Endothelial cell of umbilical vein (primary cell): ENCODE results near the gene FAM114A1. TPM values are rescaled to one million over a fixed set of nuclear protein-coding genes. Genes with fewer than 3 reads are reported as not detected.

Source experiments
- BruUV-seq: library from RNA; stranded (reverse); fragments of 400-500 nt; replicated peaks from 2 replicates; lab custom pipeline; 2021; lab: Mats Ljungman, UMichigan
- CTCF ChIA-PET: fragments of 300-600, 350-600 bp; sonication (Branson Sonifier 250); formaldehyde crosslinking; loops from one replicate; lab custom pipeline; 2021; ENCODE audit warnings: antibody characterized with exemption, inconsistent platforms; lab: Charles Lee
- POLR2A ChIA-PET: fragments of 300-600, 350-600 bp; sonication (Branson Sonifier 250); formaldehyde crosslinking; loops from one replicate; lab custom pipeline; 2021; ENCODE audit warnings: antibody characterized with exemption, inconsistent platforms; lab: Charles Lee
- DNase-seq: peaks from one replicate; pipeline ENCODE4 v3.0.0-alpha.2; 2011; ENCODE audit warnings: low read depth, low spot score
- FAIRE-seq: peaks from 2 replicates; lab custom pipeline; 2011; peaks lifted over from hg19 to GRCh38; lab: Jason Lieb, UNC
- H2AFZ ChIP-seq: 2 replicates; pipeline ENCODE4 v1.6.0; 2012; ENCODE audit warnings: low read depth, low read length, control low read depth, inconsistent platforms
- H3K27ac ChIP-seq: 2 replicates; pipeline ENCODE4 v1.5.1; 2011; ENCODE audit warnings: low read depth, mild to moderate bottlenecking, control low read depth, low read length, moderate library complexity; ENCODE audit not compliant: insufficient read depth
- H3K27me3 ChIP-seq, 2 experiments: 2 replicates each; pipeline versions ENCODE4 v1.6.0 to v1.6.1; 2011; ENCODE audit warnings: low read length in 2 of 2, mixed read lengths in 1 of 2; ENCODE audit not compliant: control insufficient read depth in 2 of 2, insufficient read depth in 2 of 2
- H3K36me3 ChIP-seq, 2 experiments: 2 replicates in 1 of 2; 3 replicates in 1 of 2; pipeline ENCODE4 v1.5.1; 2011; ENCODE audit warnings: low read length in 2 of 2, mild to moderate bottlenecking in 1 of 2, moderate library complexity in 1 of 2; ENCODE audit not compliant: control insufficient read depth in 2 of 2, insufficient read depth in 2 of 2; ENCODE audit errors: extremely low read depth in 1 of 2
- H3K4me1 ChIP-seq: 3 replicates; pipeline ENCODE4 v1.5.1; 2011; ENCODE audit warnings: mild to moderate bottlenecking, low read length; ENCODE audit not compliant: control insufficient read depth, insufficient read depth; ENCODE audit errors: extremely low read depth
- H3K4me2 ChIP-seq: 2 replicates; pipeline ENCODE4 v1.6.1; 2011; ENCODE audit warnings: low read length, control low read depth, mixed read lengths; ENCODE audit not compliant: insufficient read depth
- H3K4me3 ChIP-seq, 3 experiments: fragments of 200-600 bp in 1 of 3; sonication (generic), shearing (Covaris generic) in 1 of 3; replicated peaks in 1 of 3; 2 replicates each; pipeline ENCODE4 v1.5.1; 2011 to 2016; ENCODE audit warnings: control low read depth in 3 of 3, low read length in 3 of 3, mild to moderate bottlenecking in 2 of 3, inconsistent platforms in 1 of 3, low read depth in 1 of 3, moderate library complexity in 1 of 3; ENCODE audit not compliant: insufficient read depth in 1 of 3
- H3K79me2 ChIP-seq: 2 replicates; pipeline ENCODE4 v1.6.0; 2012; ENCODE audit warnings: low read length, inconsistent platforms; ENCODE audit not compliant: control insufficient read depth, insufficient read depth
- H3K9ac ChIP-seq: replicated peaks from 2 replicates; pipeline ENCODE3; 2011; ENCODE audit warnings: low read length, control low read depth; ENCODE audit not compliant: insufficient read depth; ENCODE audit errors: extremely low read depth
- H3K9me1 ChIP-seq: replicated peaks from 3 replicates; pipeline ENCODE4 v1.6.0; 2011; ENCODE audit warnings: mild to moderate bottlenecking, low read length; ENCODE audit not compliant: control insufficient read depth, insufficient read depth; ENCODE audit errors: extremely low read depth
- H3K9me3 ChIP-seq: replicated peaks from 2 replicates; pipeline ENCODE4 v1.5.1; 2012; ENCODE audit warnings: low read length, inconsistent platforms; ENCODE audit not compliant: control insufficient read depth, insufficient read depth
- H4K20me1 ChIP-seq: replicated peaks from 2 replicates; pipeline ENCODE3; 2011; ENCODE audit warnings: mild to moderate bottlenecking, low read length; ENCODE audit not compliant: control insufficient read depth, insufficient read depth; ENCODE audit errors: extremely low read depth
- EZH2 ChIP-seq: IDR thresholded peaks from 2 replicates; pipeline ENCODE4 v1.6.1; 2012; ENCODE audit warnings: borderline replicate concordance, low read depth, mild to moderate bottlenecking, moderate library complexity, low read length, inconsistent platforms; ENCODE audit not compliant: severe bottlenecking
- FOS ChIP-seq: IDR thresholded peaks from 2 replicates; pipeline ENCODE4 v1.6.1; 2011; ENCODE audit warnings: mild to moderate bottlenecking, low read length, moderate library complexity, borderline replicate concordance; ENCODE audit not compliant: insufficient read depth
- GATA2 ChIP-seq: IDR thresholded peaks from 2 replicates; pipeline ENCODE4 v1.7.0; 2011; ENCODE audit warnings: low read depth, mild to moderate bottlenecking, moderate library complexity, mixed read lengths, low read length; ENCODE audit not compliant: insufficient read length, insufficient read depth
- JUN ChIP-seq: IDR thresholded peaks from 2 replicates; pipeline ENCODE4 v1.6.1; 2011; ENCODE audit warnings: borderline replicate concordance, low read depth; ENCODE audit not compliant: insufficient read length, insufficient read depth
- MYC ChIP-seq: IDR thresholded peaks from one replicate; pipeline ENCODE4 v1.6.1; 2011; ENCODE audit warnings: mild to moderate bottlenecking, low read depth, low read length
- POLR2A ChIP-seq: IDR thresholded peaks from 2 replicates; pipeline ENCODE4 v1.6.1; 2012; ENCODE audit warnings: low read depth, mild to moderate bottlenecking, control low read depth, low read length
- POLR2AphosphoS5 ChIP-seq: IDR thresholded peaks from 2 replicates; pipeline ENCODE4 v1.6.1; 2012; ENCODE audit warnings: low read depth, mild to moderate bottlenecking, control low read depth, low read length, moderate library complexity; ENCODE audit not compliant: insufficient read depth
- dilution Hi-C: fragments of 300-500 bp; cut with MboI; formaldehyde crosslinking; loops from one replicate; pipeline ENCODE4 v1.15.0; 2019; ENCODE audit warnings: low sequenced_read_pairs; ENCODE audit not compliant: extremely low pct_ligation_motif_present
- intact Hi-C: fragments of 100-400 bp; cut with micrococcal nuclease; formaldehyde crosslinking; loops from one replicate; pipeline ENCODE4 v1.10.0; 2022
- polyA plus RNA-seq, 4 experiments: library from polyadenylated mRNA; depleted of rRNA in 3 of 4; stranded (reverse) in 3 of 4; unstranded in 1 of 4; fragments of >200 nt; gene quantifications; 2 replicates each; pipeline versions ENCODE4 v1.2.1 to v1.2.3, GENCODE V29; 2011 to 2012; ENCODE audit warnings: missing spikeins in 1 of 4
- total RNA-seq: library from RNA; stranded (reverse); gene quantifications from 2 replicates; pipeline ENCODE4 v1.2.3, GENCODE V29; 2021
- TF ChIP-seq, protein P1 (sequence below): IDR thresholded peaks from 2 replicates; pipeline ENCODE4 v1.6.1; 2011; ENCODE audit not compliant: insufficient read depth, insufficient read length
- TF ChIP-seq, protein P2 (sequence below), 2 donors: IDR thresholded peaks; 1 replicate in 1 of 2; 2 replicates in 1 of 2; pipeline ENCODE4 v1.5.1; 2011; ENCODE audit warnings: low read length in 2 of 2, mild to moderate bottlenecking in 2 of 2, moderate library complexity in 2 of 2, control low read depth in 1 of 2, inconsistent platforms in 1 of 2, low read depth in 1 of 2; ENCODE audit not compliant: insufficient read depth in 1 of 2; ENCODE audit errors: extremely low read depth in 1 of 2

FAM114A1 gene
- total and polyA plus RNA-seq, 2 donors (not counting 3 experiments of a cell fraction or from before 2014, with no cell fraction given): 99.2 to 118 TPM

DNA sequence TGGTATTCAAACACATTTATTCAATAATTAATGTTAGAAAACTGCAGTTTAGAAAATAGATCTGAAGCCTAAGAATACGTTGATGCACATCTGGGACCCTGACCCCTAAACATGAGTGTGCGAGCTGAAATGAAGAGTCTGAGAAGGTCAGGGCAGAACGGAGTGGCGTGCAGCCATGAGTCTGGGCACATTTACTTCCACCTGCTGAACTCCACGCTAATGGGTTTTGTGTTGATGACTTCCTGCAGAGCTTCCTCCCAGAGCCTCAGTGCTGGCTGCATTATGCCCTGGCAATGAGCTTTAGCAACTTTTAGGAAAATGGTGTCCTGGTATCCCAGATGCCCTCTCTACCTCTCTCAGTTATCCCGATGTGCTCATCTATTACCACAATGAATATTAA, 53.1 kb downstream of the FAM114A1 start:
- no peaks in the 10 kb centered on the region for H4K20me1 ChIP-seq
- no TSS peak for BruUV-seq
- H3K27me3 ChIP-seq: no peaks in the 10 kb centered on the region
- no peak overlapping the region for H3K9ac ChIP-seq
- FAIRE-seq (no peak), DNase-seq (no peak)
- ChIA-PET CTCF (interaction anchor here (0.7 to 1.0 kb wide), 2 partner anchors 60 to 214 kb away, joined by 3 read pairs; no protein-coding TSS in a partner anchor), POLR2A (no interaction called here)
- intact Hi-C loops (loop anchor here (5.0 kb wide), 1 partner anchor 217 kb away; no protein-coding TSS in a partner anchor), dilution Hi-C loops (no loop called here)
- H3K4me1 ChIP-seq: no peaks in the 10 kb centered on the region
- H3K4me2 ChIP-seq: no peak overlapping the region
- H3K9me3 ChIP-seq: no peaks in the 10 kb centered on the region
- H3K79me2 ChIP-seq: no peaks in the 10 kb centered on the region
- no peak overlapping the region for H3K27ac ChIP-seq
- H3K36me3 ChIP-seq: peaks cover 13 to 26% of the 10 kb centered on the region in 2 experiments
- H3K9me1 ChIP-seq: no peaks in the 10 kb centered on the region
- no peak overlapping the region for H3K4me3 ChIP-seq
- TF ChIP-seq, protein P1, sequence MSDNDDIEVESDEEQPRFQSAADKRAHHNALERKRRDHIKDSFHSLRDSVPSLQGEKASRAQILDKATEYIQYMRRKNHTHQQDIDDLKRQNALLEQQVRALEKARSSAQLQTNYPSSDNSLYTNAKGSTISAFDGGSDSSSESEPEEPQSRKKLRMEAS: no peak
- TF ChIP-seq POLR2A (no peak), JUN (no peak), MYC (no peak), FOS (no peak), POLR2AphosphoS5 (no peak), GATA2 (no peak), EZH2 (no peak)
- TF ChIP-seq, protein P2, sequence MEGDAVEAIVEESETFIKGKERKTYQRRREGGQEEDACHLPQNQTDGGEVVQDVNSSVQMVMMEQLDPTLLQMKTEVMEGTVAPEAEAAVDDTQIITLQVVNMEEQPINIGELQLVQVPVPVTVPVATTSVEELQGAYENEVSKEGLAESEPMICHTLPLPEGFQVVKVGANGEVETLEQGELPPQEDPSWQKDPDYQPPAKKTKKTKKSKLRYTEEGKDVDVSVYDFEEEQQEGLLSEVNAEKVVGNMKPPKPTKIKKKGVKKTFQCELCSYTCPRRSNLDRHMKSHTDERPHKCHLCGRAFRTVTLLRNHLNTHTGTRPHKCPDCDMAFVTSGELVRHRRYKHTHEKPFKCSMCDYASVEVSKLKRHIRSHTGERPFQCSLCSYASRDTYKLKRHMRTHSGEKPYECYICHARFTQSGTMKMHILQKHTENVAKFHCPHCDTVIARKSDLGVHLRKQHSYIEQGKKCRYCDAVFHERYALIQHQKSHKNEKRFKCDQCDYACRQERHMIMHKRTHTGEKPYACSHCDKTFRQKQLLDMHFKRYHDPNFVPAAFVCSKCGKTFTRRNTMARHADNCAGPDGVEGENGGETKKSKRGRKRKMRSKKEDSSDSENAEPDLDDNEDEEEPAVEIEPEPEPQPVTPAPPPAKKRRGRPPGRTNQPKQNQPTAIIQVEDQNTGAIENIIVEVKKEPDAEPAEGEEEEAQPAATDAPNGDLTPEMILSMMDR (IDR thresholded peaks at IDR 0.05; ENCODE audit: extremely low read depth in 1 of 2, insufficient read depth in 1 of 2, low read depth in 1 of 2, low read length in 2 of 2): no peak
- no peak overlapping the region for H2AFZ ChIP-seq
